Subcutaneous abdominal adipose tissue (tissue), 5 donors: ENCODE data around the gene PSME2.
A peak's percentile ranks its signal among the peaks of the same experiment; 100 is the strongest.

ENCODE experiments used
- H3K27ac ChIP-seq: one replicate; pipeline ENCODE4 v1.7.0; 2013; ENCODE audit warnings: low read depth, mild to moderate bottlenecking, inconsistent platforms, low read length, moderate library complexity
- H3K27me3 ChIP-seq, 5 donors: one replicate each; pipeline ENCODE4 v1.7.0; 2013; ENCODE audit warnings: low read length in 5 of 5, inconsistent platforms in 1 of 5; ENCODE audit not compliant: control insufficient read depth in 5 of 5, insufficient read depth in 4 of 5
- H3K36me3 ChIP-seq, 5 donors: one replicate each; pipeline ENCODE4 v1.7.0; 2013; ENCODE audit warnings: low read length in 5 of 5; ENCODE audit not compliant: control insufficient read depth in 5 of 5, insufficient read depth in 5 of 5
- H3K4me1 ChIP-seq, 5 donors: one replicate each; pipeline ENCODE4 v1.7.0; 2013; ENCODE audit warnings: low read length in 5 of 5, mild to moderate bottlenecking in 3 of 5, moderate library complexity in 1 of 5; ENCODE audit not compliant: control insufficient read depth in 5 of 5, insufficient read depth in 5 of 5
- H3K4me3 ChIP-seq, 5 donors: one replicate each; pipeline ENCODE4 v1.7.0; 2013; ENCODE audit warnings: low read length in 5 of 5, low read depth in 1 of 5
- H3K9ac ChIP-seq, 5 donors: one replicate each; pipeline ENCODE4 v1.7.0; 2013; ENCODE audit warnings: low read length in 5 of 5, mild to moderate bottlenecking in 4 of 5, moderate library complexity in 3 of 5
- H3K9me3 ChIP-seq, 5 donors: one replicate each; pipeline ENCODE4 v1.7.0; 2013; ENCODE audit warnings: low read length in 5 of 5; ENCODE audit not compliant: control insufficient read depth in 5 of 5
- donor health status: healthy.
- donor health status: healthy.
- donor health status: healthy.
- donor health status: healthy.
- donor health status: healthy.

The PSME2 gene

DNA sequence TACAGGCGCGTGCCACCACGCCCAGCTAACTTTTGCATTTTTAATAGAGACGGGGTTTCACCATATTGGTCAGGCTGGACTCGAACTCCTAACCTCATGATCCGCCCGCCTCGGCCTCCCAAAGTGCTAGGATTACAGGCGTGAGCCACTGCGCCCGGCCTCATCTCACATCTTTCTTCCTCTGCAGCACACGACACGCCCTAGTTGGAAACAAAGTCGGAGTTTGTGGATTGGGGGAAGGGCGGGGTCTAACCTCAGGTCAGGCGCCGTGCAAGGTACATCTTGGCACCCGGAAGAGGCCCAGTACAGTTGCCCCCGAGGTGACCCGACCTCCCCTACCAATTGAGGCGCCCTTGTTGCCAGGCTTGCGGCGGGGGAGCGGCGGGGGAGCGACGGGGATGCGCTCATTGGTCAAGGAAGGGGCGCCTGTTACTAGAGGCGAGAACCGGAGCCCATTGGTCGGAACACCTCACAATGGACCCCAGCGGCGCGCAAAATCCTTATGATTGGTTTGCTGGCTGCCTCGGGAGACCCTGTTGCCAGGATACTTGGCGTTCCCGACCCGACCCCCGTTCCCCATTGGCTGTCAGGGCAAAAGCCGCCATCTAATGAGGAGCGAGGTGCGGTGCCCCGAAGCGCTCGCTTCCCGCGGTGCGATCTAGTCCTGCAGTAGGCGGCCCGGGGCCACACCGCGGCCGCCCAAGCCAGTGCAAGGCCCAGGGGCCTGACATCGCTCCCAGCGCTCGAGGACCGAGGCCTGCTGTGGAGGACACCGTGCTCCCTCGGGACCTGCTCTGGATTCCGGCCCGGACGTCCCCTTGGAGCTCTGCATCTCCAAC, 25.2 kb upstream of the PSME2 start, which contains the start of gene REC8:
Gene REC8 (plus strand): TSS at position 659 of the 839 bp plus-strand sequence. CDS start 473 bp downstream, outside the sequence.
- no peak within 1 kb of the TSS for H3K9ac ChIP-seq
- no peak within 1 kb of the TSS for H3K27ac ChIP-seq

GRCh38 chr14:24167469-24168114, 21.2 kb upstream of the PSME2 start:
- Histone ChIP-seq H3K4me3 (no peak overlapping the region), H3K9ac (no peak overlapping the region), H3K27ac (no peak overlapping the region), H3K4me1 (peaks cover 2 to 19% (median 14%) of the 10 kb centered on the region in 5 donors), H3K36me3 (peaks cover 5 to 69% (median 58%) of the 10 kb centered on the region in 5 donors), H3K27me3 (no peaks in the 10 kb centered on the region), H3K9me3 (no peaks in the 10 kb centered on the region)

More for the DNA sequence above, 25.2 kb upstream of the PSME2 start, which contains the start of gene REC8:
- Histone ChIP-seq H3K27me3 (no peaks in the 10 kb centered on the region), H3K36me3 (peaks cover 2 to 58% (median 34%) of the 10 kb centered on the region in 5 donors), H3K4me1 (peaks cover 0 to 11% (median 5%) of the 10 kb centered on the region in 5 donors), H3K4me3 (peak within 1 kb of the TSS in 3 of 5 donors; percentile 22 to 50 (median 43)), H3K9me3 (no peaks in the 10 kb centered on the region)

GRCh38 chr14:24165785-24166184, 19.4 kb upstream of the PSME2 start:
- peaks cover 9 to 25% (median 24%) of the 10 kb centered on the region in 5 donors for H3K4me1 ChIP-seq
- H3K36me3 ChIP-seq, result peaks cover 5 to 65% (median 59%) of the 10 kb centered on the region in 5 donors
- no peaks in the 10 kb centered on the region for H3K27me3 ChIP-seq
- no peak overlapping the region for H3K4me3 ChIP-seq
- H3K9ac ChIP-seq, result no peak overlapping the region
- H3K27ac ChIP-seq, result no peak overlapping the region
- H3K9me3 ChIP-seq, result no peaks in the 10 kb centered on the region

GRCh38 chr14:24164518-24164991, 18.1 kb upstream of the PSME2 start:
- no peaks in the 10 kb centered on the region for H3K9me3 ChIP-seq
- peaks cover 5 to 70% (median 63%) of the 10 kb centered on the region in 5 donors for H3K36me3 ChIP-seq
- H3K27me3 ChIP-seq, result no peaks in the 10 kb centered on the region
- H3K27ac ChIP-seq, result no peak overlapping the region
- no peak overlapping the region for H3K9ac ChIP-seq
- H3K4me1 ChIP-seq, result peaks cover 9 to 31% (median 29%) of the 10 kb centered on the region in 5 donors
- H3K4me3 ChIP-seq, result no peak overlapping the region

DNA sequence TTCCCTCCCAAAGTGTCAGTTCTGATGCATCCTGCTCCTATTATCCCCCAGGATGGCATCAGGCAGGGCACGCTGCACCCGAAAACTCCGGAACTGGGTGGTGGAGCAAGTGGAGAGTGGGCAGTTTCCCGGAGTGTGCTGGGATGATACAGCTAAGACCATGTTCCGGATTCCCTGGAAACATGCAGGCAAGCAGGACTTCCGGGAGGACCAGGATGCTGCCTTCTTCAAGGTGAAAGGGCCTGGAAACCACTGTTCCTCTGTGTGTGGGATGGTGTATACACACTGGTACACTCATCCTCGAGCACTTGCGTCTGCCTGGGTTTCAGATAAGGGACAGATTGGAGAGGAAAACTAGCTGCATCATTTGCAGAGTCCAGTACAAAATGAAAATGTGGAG, 15.7 kb upstream of the PSME2 start:
- H3K4me1 ChIP-seq, result peaks cover 9 to 31% (median 29%) of the 10 kb centered on the region in 5 donors
- H3K9me3 ChIP-seq, result no peaks in the 10 kb centered on the region
- peak overlapping the region; percentile 93 for H3K27ac ChIP-seq
- H3K36me3 ChIP-seq, result peaks cover 7 to 72% (median 66%) of the 10 kb centered on the region in 5 donors
- no peaks in the 10 kb centered on the region for H3K27me3 ChIP-seq
- peak overlapping the region; percentile 74 to 97 (median 90) for H3K9ac ChIP-seq
- H3K4me3 ChIP-seq, result peak overlapping the region; percentile 83 to 97 (median 91)

DNA sequence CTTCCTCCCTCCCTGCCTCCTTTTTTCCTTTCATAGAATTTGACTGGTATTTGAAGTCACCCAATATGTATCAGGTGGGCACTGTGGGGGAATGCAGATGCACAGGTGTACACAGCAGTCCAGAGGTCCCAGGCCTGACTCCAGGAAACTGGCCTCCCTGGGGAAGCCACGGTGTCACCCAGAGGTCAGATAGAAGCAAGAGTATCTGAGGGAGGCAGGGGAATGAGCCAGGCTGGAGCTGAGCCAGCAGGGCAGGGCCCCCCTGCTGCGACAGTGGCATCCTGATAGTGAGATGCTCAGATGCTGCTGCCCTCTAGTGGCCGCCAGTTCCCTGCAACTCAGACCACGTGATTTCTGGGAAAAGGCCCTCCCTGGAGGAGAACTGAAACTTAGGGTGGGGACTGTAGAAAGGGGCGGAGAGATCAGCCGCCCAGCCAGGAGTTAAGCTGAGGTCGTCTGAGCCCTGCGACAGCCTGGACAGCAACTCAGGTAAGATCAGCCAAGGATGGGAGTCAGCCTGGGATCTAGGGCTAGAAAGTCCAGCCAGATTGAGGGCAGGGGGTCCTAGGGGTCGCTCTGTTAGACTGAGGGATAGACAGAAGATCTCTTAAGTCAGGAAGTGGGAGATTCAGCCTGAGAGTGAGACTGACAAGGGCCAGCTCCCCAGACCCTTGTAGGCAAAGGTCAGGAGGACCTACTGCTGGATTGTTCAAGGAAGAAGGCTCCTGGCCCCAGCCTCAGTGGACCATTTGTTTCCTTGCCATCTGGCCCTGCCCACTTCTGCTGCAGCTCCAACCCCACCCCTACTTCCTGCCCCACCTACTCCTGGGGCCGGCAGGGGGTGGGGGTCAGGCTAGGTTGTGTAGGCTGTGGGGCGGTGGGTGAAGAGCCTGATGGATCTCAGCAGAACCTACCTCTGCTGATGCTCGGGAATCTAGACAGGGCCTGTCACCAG, 14.7 kb upstream of the PSME2 start, which contains the start of gene IRF9:
Gene IRF9 (plus strand): TSS at position 416 of the 955 bp plus-strand sequence. CDS start 880 bp downstream, outside the sequence.
- H3K4me1 ChIP-seq, result peaks cover 9 to 31% (median 29%) of the 10 kb centered on the region in 5 donors
- H3K9ac ChIP-seq, result peak within 1 kb of the TSS; percentile 90 to 97 (median 93)
- H3K9me3 ChIP-seq, result no peaks in the 10 kb centered on the region
- peaks cover 8 to 73% (median 66%) of the 10 kb centered on the region in 5 donors for H3K36me3 ChIP-seq
- no peaks in the 10 kb centered on the region for H3K27me3 ChIP-seq
- peak within 1 kb of the TSS; percentile 93 for H3K27ac ChIP-seq
- peak within 1 kb of the TSS; percentile 83 to 97 (median 91) for H3K4me3 ChIP-seq

- Histone ChIP-seq H3K36me3 (peaks cover 11 to 73% (median 66%) of the 10 kb centered on the region in 5 donors), H3K4me1 (peaks cover 9 to 33% (median 29%) of the 10 kb centered on the region in 5 donors), H3K4me3 (no peak overlapping the region), H3K9me3 (no peaks in the 10 kb centered on the region), H3K9ac (peak overlapping the region in 2 of 5 donors; percentile 44 to 93), H3K27me3 (no peaks in the 10 kb centered on the region), H3K27ac (peak overlapping the region; percentile 93)
Measured at GRCh38 chr14:24160499-24160849, 14.1 kb upstream of the PSME2 start.

- H3K9ac ChIP-seq, result no peak overlapping the region
- H3K27me3 ChIP-seq, result no peaks in the 10 kb centered on the region
- H3K27ac ChIP-seq, result peak overlapping the region; percentile 93
- peaks cover 11 to 73% (median 66%) of the 10 kb centered on the region in 5 donors for H3K36me3 ChIP-seq
- H3K4me3 ChIP-seq, result no peak overlapping the region
- no peaks in the 10 kb centered on the region for H3K9me3 ChIP-seq
- peaks cover 9 to 34% (median 29%) of the 10 kb centered on the region in 5 donors for H3K4me1 ChIP-seq
Measured at GRCh38 chr14:24159777-24160498, 13.5 kb upstream of the PSME2 start.
